Eye (tissue), 1 donor: Measurements from ENCODE around the gene ACOT13.
"Not testable (repeated sequence)": the region's sequence is repeated elsewhere in the genome, so short reads cannot be mapped to it uniquely, and the experiment has no call there.

Experiments
- DNase-seq: peaks from one replicate; pipeline ENCODE4 v3.0.0-alpha.2; 2015

ACOT13 gene

DNA sequence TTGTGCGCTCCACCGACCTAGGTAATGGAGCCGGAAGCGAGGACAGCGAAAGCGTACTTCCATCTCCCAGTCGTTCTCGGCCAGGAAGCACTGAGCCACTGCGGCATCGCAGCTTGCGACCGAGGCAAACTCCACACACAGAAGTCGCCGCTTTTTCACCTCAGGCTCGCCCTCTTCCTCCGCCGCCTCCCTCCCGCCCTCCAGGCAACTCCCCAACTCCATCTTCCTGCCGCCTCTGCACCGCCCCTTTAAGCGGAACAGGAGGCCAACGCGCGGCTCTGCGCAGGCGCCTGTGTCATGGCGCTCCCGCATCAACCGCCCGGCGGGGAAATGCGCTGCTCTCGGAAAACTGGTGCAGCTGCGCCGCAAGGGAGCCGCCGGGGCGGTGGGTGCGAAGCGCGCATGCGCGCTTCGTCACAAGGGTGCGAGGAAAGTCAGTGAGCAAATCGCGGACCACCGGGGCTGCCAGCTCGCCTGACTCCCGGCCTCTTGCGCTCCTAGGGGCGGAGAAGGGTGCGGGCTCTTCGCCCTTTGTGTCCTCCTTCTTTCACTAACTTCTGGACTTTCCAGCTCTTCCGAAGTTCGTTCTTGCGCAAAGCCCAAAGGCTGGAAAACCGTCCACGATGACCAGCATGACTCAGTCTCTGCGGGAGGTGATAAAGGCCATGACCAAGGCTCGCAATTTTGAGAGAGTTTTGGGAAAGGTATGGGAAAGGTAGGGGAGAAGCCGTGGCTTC is at the start of gene ACOT13, which contains the start of gene TDP2:
TSS of gene ACOT13 (plus strand) at position 437 of the 737 bp plus-strand sequence. CDS start at position 624, 187 bp downstream.
TSS of gene TDP2 (minus strand) at position 259 of the 737 bp plus-strand sequence. CDS start at position 222, 37 bp downstream.
- DNase-seq, result peak; percentile 99

GRCh38 chr6:24619661-24620060 is 47.2 kb upstream of the ACOT13 start:
- DNase-seq, result no peak

GRCh38 chr6:24620637-24621036 is 46.2 kb upstream of the ACOT13 start:
- DNase-seq, result no peak

- DNase-seq, result no peak
These were observed 45.1 kb upstream of the ACOT13 start for GRCh38 chr6:24621626-24622289.

GRCh38 chr6:24630856-24631505 is 35.9 kb upstream of the ACOT13 start:
- no peak for DNase-seq

GRCh38 chr6:24631671-24632070 is 35.2 kb upstream of the ACOT13 start:
- DNase-seq, result no peak

DNA sequence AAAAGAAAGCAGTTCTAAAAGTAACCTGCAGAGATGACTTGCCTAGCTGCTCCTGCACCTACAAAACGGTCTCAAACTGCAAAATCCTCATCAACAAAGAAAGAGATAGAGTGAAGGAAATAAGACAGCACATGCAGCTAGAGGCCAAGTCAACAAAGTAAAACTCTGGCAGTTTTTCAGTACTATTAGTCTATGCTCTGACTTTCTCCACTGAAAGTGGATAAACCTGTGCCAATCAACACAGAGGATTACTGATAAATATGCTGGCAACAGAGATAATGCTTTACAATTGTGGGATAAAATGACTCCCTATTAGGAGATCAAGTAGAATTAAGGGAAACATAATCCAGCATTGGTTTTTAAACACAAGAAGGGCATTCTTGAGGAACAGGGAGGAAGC is 34.3 kb upstream of the ACOT13 start:
- DNase-seq, result no peak

DNA sequence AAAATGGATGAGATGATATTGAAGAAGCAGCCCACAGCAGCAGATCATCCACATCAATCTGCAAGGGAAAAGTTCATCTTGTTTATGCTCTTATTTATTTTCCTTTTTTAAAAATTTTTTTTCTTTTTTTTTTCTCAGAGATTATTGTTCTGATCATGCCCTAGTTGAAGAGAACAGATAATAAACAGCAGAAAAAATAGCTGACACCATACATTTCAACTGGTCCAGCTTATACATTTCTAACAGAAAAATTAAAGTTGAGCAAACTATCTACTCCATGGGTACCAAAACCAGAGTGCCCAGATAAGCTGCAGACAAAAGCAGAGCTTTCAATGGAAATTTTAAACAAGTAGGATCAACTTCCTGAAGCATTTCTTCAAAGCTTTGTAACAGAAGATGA is 30.2 kb upstream of the ACOT13 start:
- no peak for DNase-seq

DNA sequence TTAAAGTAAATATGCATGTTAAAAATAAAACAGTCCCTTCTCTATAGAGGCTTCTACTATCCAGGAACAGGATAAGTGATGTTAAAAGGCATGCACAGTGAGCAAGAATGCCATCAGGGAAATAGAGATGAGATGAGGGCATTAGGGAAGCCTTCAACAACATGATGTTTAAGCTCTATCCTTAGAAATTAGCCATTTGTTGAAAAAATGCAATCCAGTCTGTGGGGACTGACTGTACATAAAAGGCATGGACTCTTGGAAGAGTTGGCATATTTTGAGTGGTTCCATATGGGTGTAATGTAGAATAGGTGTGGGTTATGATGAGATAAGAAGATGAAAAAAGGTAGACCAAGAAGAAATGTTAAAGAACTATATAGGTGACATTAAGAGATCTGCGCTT is 26.7 kb upstream of the ACOT13 start:
- no peak for DNase-seq

GRCh38 chr6:24640631-24641030 is 26.2 kb upstream of the ACOT13 start:
- DNase-seq, result not testable (repeated sequence)

GRCh38 chr6:24642061-24642460 is 24.8 kb upstream of the ACOT13 start:
- no peak for DNase-seq

- no peak for DNase-seq
These were observed 23.0 kb upstream of the ACOT13 start for GRCh38 chr6:24643920-24644319.

- no peak for DNase-seq
These were observed 22.5 kb upstream of the ACOT13 start for GRCh38 chr6:24644377-24644776.

DNA sequence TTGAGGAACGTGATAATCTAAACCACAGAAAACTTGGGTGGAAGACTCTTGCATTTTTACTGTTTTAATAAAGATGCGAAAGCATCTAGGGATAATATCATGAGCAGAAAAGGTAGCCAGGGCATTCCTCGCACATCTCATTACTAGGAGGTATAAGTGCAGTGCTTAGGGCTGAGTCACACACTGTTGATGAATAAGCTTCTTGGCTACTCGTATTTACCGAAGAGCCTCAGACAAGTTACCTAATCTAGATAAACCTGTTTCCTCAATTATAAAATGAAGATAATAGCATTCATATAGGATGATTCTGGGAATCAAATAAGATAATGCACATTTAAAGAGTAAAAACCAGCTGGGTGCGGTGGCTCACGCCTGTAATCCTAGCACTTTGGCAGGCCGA is 20.1 kb upstream of the ACOT13 start:
- no peak for DNase-seq

- DNase-seq, result no peak
These were observed 18.6 kb upstream of the ACOT13 start for GRCh38 chr6:24648276-24648675.

DNA sequence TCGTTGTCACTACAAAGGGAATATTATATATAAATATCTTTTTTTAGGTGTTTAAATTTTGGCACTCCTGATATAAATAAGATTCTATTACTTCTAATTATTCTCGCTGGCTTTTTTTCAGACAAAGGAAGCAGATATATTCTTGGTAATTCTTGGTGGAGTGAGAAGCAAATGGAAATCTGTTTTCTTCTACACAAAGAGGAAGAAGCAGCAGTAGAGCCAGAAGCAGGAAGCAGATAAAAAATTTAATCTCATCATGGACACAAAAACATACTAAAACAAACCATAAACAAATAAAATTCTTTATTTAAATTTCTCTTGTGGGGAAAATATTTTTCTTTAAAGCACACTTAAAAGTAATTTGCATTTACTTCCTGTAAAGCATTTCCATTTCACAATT is 17.2 kb upstream of the ACOT13 start:
- DNase-seq, result no peak

GRCh38 chr6:24650365-24650764 is 16.5 kb upstream of the ACOT13 start:
- no peak for DNase-seq

GRCh38 chr6:24655215-24655614 is 11.7 kb upstream of the ACOT13 start:
- DNase-seq, result no peak

GRCh38 chr6:24658573-24659560 is 8.0 kb upstream of the ACOT13 start:
- no peak for DNase-seq

GRCh38 chr6:24659561-24659960 is 7.3 kb upstream of the ACOT13 start:
- DNase-seq, result no peak

- DNase-seq, result no peak
These were observed 6.8 kb upstream of the ACOT13 start for GRCh38 chr6:24660105-24660504.

DNA sequence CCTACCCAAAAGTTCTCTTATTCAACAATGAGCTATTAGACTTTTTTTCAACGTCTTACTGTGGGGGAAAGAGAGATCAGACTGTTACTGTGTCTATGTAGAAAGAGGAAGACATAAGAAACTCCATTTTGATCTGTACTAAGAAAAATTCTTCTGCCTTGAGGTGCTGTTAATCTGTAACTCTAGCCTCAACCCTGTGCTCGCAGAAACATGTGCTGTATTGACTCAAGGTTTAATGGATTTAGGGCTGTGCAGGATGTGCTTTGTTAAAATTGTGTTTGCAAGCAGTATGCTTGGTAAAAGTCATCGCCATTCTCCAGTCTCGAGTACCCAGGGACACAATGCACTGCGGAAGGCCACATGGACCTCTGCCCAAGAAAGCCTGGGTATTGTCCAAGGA is 5.1 kb upstream of the ACOT13 start:
- not testable (repeated sequence) for DNase-seq

GRCh38 chr6:24662236-24662635 is 4.6 kb upstream of the ACOT13 start:
- DNase-seq, result no peak
